IMR-90 (cell line): ENCODE data around the gene ZFR2.
"Not testable (repeated sequence)": the region's sequence is repeated elsewhere in the genome, so short reads cannot be mapped to it uniquely, and the experiment has no call there.

Experiments used
- BHLHE40 ChIP-seq: fragments of 150-350 bp; IDR thresholded peaks from 2 replicates; pipeline ENCODE4 v1.6.1; 2016; ENCODE audit warnings: mild to moderate bottlenecking, low read depth, low read length
- FOS ChIP-seq: fragments of 150-350 bp; IDR thresholded peaks from 2 replicates; pipeline ENCODE4 v1.6.1; 2016; ENCODE audit warnings: low read depth, low read length
- MAZ ChIP-seq: IDR thresholded peaks from 2 replicates; pipeline ENCODE4 v1.6.1; 2012; ENCODE audit warnings: low read depth, mild to moderate bottlenecking, low read length, improper control_type of control experiment, moderate library complexity, borderline replicate concordance
- MXI1 ChIP-seq: IDR thresholded peaks from 2 replicates; pipeline ENCODE4 v1.6.1; 2012; ENCODE audit warnings: low read depth, mild to moderate bottlenecking, low read length, moderate library complexity, borderline replicate concordance
- NFE2L2 ChIP-seq: fragments of 150-350 bp; IDR thresholded peaks from 2 replicates; pipeline ENCODE4 v1.6.1; 2016; ENCODE audit warnings: low read depth, mild to moderate bottlenecking, low read length
- POLR2A ChIP-seq: IDR thresholded peaks from 2 replicates; pipeline ENCODE4 v1.6.1; 2012; ENCODE audit warnings: mild to moderate bottlenecking, low read depth, low read length
- RAD21 ChIP-seq: IDR thresholded peaks from 2 replicates; pipeline ENCODE4 v1.6.1; 2012; ENCODE audit warnings: low read length, improper control_type of control experiment
- RCOR1 ChIP-seq: IDR thresholded peaks from 2 replicates; pipeline ENCODE4 v1.6.1; 2012; ENCODE audit warnings: mild to moderate bottlenecking, low read length, improper control_type of control experiment; ENCODE audit not compliant: insufficient replicate concordance
- RFX5 ChIP-seq: IDR thresholded peaks from 2 replicates; pipeline ENCODE4 v1.8.0; 2012; ENCODE audit warnings: low read depth, mild to moderate bottlenecking, low read length, moderate library complexity
- TF ChIP-seq, protein P1 (sequence below): conservative IDR thresholded peaks from 2 replicates; pipeline ENCODE4 v1.5.1; 2012; ENCODE audit warnings: mild to moderate bottlenecking, low read depth, low read length, improper control_type of control experiment
- TF ChIP-seq, protein P2 (sequence below): fragments of 150-350 bp; IDR thresholded peaks from 2 replicates; pipeline ENCODE4 v1.6.1; 2016; ENCODE audit warnings: low read depth, mild to moderate bottlenecking, low read length, moderate library complexity, borderline replicate concordance

DNA sequence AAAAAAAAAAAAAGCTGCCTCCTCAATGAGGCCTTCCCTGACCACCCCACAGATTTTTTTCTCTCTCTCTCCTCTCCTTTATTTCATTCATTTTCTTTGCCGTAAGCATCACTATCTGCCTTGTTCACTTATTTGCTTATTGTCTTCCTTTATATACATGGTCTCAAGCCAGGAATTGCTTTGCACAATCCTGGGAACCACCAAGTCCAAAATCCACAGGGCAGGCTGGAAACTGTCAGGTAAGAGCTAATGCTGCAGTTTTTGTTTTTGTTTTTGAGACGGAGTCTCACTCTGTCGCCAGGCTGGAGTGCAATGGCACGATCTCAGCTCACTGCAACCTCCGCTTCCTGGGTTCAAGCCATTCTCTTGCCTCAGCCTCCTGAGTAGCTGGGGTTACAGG lies 26.1 kb upstream of the ZFR2 start:
- not testable (repeated sequence) for TF ChIP-seq POLR2A, RAD21, NFE2L2, RCOR1, RFX5, BHLHE40, MAZ, FOS, MXI1
- TF ChIP-seq, protein P1, sequence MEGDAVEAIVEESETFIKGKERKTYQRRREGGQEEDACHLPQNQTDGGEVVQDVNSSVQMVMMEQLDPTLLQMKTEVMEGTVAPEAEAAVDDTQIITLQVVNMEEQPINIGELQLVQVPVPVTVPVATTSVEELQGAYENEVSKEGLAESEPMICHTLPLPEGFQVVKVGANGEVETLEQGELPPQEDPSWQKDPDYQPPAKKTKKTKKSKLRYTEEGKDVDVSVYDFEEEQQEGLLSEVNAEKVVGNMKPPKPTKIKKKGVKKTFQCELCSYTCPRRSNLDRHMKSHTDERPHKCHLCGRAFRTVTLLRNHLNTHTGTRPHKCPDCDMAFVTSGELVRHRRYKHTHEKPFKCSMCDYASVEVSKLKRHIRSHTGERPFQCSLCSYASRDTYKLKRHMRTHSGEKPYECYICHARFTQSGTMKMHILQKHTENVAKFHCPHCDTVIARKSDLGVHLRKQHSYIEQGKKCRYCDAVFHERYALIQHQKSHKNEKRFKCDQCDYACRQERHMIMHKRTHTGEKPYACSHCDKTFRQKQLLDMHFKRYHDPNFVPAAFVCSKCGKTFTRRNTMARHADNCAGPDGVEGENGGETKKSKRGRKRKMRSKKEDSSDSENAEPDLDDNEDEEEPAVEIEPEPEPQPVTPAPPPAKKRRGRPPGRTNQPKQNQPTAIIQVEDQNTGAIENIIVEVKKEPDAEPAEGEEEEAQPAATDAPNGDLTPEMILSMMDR, result not testable (repeated sequence)
- TF ChIP-seq, protein P2, sequence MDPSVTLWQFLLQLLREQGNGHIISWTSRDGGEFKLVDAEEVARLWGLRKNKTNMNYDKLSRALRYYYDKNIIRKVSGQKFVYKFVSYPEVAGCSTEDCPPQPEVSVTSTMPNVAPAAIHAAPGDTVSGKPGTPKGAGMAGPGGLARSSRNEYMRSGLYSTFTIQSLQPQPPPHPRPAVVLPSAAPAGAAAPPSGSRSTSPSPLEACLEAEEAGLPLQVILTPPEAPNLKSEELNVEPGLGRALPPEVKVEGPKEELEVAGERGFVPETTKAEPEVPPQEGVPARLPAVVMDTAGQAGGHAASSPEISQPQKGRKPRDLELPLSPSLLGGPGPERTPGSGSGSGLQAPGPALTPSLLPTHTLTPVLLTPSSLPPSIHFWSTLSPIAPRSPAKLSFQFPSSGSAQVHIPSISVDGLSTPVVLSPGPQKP, result not testable (repeated sequence)
